ENCODE results near the gene PTH1R. TPM values are rescaled to one million over a fixed set of nuclear protein-coding genes. Genes with fewer than 3 reads are reported as not detected.

The PTH1R gene
- polyA plus RNA-seq, 1 donor (not counting 4 experiments of a cell fraction or from before 2014, with no cell fraction given), result not detected

GRCh38 chr3:46883054-46883829, 5.7 kb downstream of the PTH1R start:
- Histone ChIP-seq H3K4me3 (ENCODE audit: control insufficient read depth in 2 of 3, extremely low read depth in 1 of 3, insufficient read depth in 2 of 3, low read depth in 1 of 3, low read length in 3 of 3) (peak overlapping the region in 2 of 3 experiments; percentile 7 to 60), H3K4me2 (ENCODE audit: control insufficient read depth, extremely low read depth, insufficient read depth, low read depth, low read length) (no peak overlapping the region)
- dilution Hi-C loops (cut with MboI; ENCODE audit: extremely low pct_ligation_motif_present, low sequenced_read_pairs), result no loop called here

GRCh38 chr3:46883830-46884185, 6.3 kb downstream of the PTH1R start:
- H3K27ac ChIP-seq (ENCODE audit: control insufficient read depth, insufficient read depth, low read length), result no peak overlapping the region
- no peaks in the 10 kb centered on the region for H3K4me1 ChIP-seq (ENCODE audit: control insufficient read depth, extremely low read depth, insufficient read depth, low read length)
- H3K36me3 ChIP-seq (ENCODE audit: control insufficient read depth in 2 of 2, extremely low read depth in 1 of 2, insufficient read depth in 2 of 2, low read length in 2 of 2), result no peaks in the 10 kb centered on the region
- no peak overlapping the region for H3K9ac ChIP-seq (ENCODE audit: control insufficient read depth, extremely low read depth, insufficient read depth, low read length)
- no peak overlapping the region for H3K4me3 ChIP-seq (ENCODE audit: control insufficient read depth in 2 of 3, extremely low read depth in 1 of 3, insufficient read depth in 2 of 3, low read depth in 1 of 3, low read length in 3 of 3)
- no peaks in the 10 kb centered on the region for H3K9me3 ChIP-seq (ENCODE audit: control insufficient read depth, low read depth, low read length)
- FAIRE-seq, result no peak
- peaks cover 55% of the 10 kb centered on the region for H3K27me3 ChIP-seq (ENCODE audit: control insufficient read depth, extremely low read depth, insufficient read depth, low read length)
- no peaks in the 10 kb centered on the region for H3K9me1 ChIP-seq (ENCODE audit: control insufficient read depth, extremely low read depth, insufficient read depth, low read length)
- no peak for DNase-seq (ENCODE audit: low read depth, low spot score)
- no peaks in the 10 kb centered on the region for H3K79me2 ChIP-seq (ENCODE audit: control insufficient read depth, insufficient read depth, low read length)
- dilution Hi-C loops (cut with MboI; ENCODE audit: extremely low pct_ligation_motif_present, low sequenced_read_pairs), result no loop called here
- no peak overlapping the region for H2AFZ ChIP-seq (ENCODE audit: control insufficient read depth, low read length)
- no peaks in the 10 kb centered on the region for H4K20me1 ChIP-seq (ENCODE audit: control insufficient read depth, extremely low read depth, insufficient read depth, low read length)
- TF ChIP-seq EZH2 (IDR thresholded peaks at IDR 0.05; ENCODE audit: low read length) (peak; percentile 68), CTCF (optimal IDR thresholded peaks at IDR 0.05 in 1 of 3, IDR thresholded peaks at IDR 0.05 in 1 of 3, conservative IDR thresholded peaks at IDR 0.05 in 1 of 3; ENCODE audit: extremely low read depth in 1 of 3, insufficient read depth in 2 of 3, low read length in 3 of 3) (no peak)
- H3K4me2 ChIP-seq (ENCODE audit: control insufficient read depth, extremely low read depth, insufficient read depth, low read depth, low read length), result no peak overlapping the region

More at GRCh38 chr3:46883054-46883829, 5.7 kb downstream of the PTH1R start:
- no peaks in the 10 kb centered on the region for H3K9me1 ChIP-seq (ENCODE audit: control insufficient read depth, extremely low read depth, insufficient read depth, low read length)
- H3K27me3 ChIP-seq (ENCODE audit: control insufficient read depth, extremely low read depth, insufficient read depth, low read length), result peaks cover 55% of the 10 kb centered on the region
- no peak for FAIRE-seq
- H4K20me1 ChIP-seq (ENCODE audit: control insufficient read depth, extremely low read depth, insufficient read depth, low read length), result no peaks in the 10 kb centered on the region
- no peaks in the 10 kb centered on the region for H3K79me2 ChIP-seq (ENCODE audit: control insufficient read depth, insufficient read depth, low read length)
- no peaks in the 10 kb centered on the region for H3K9me3 ChIP-seq (ENCODE audit: control insufficient read depth, low read depth, low read length)
- H3K27ac ChIP-seq (ENCODE audit: control insufficient read depth, insufficient read depth, low read length), result no peak overlapping the region
- H2AFZ ChIP-seq (ENCODE audit: control insufficient read depth, low read length), result no peak overlapping the region
- DNase-seq (ENCODE audit: low read depth, low spot score), result no peak
- no peaks in the 10 kb centered on the region for H3K36me3 ChIP-seq (ENCODE audit: control insufficient read depth in 2 of 2, extremely low read depth in 1 of 2, insufficient read depth in 2 of 2, low read length in 2 of 2)
- H3K4me1 ChIP-seq (ENCODE audit: control insufficient read depth, extremely low read depth, insufficient read depth, low read length), result no peaks in the 10 kb centered on the region
- TF ChIP-seq EZH2 (IDR thresholded peaks at IDR 0.05; ENCODE audit: low read length) (peak; percentile 83), CTCF (optimal IDR thresholded peaks at IDR 0.05 in 1 of 3, IDR thresholded peaks at IDR 0.05 in 1 of 3, conservative IDR thresholded peaks at IDR 0.05 in 1 of 3; ENCODE audit: extremely low read depth in 1 of 3, insufficient read depth in 2 of 3, low read length in 3 of 3) (no peak)
- H3K9ac ChIP-seq (ENCODE audit: control insufficient read depth, extremely low read depth, insufficient read depth, low read length), result no peak overlapping the region
